K562 (cell line): ENCODE data around the gene LENEP. TPM values are rescaled to one million over a fixed set of nuclear protein-coding genes. Genes with fewer than 3 reads are reported as not detected.

ENCODE experiments used
- ATAC-seq: fragments of 200-7000 bp; cut with Tn5 transposase; 3 replicates; pipeline ENCODE4 v1.9.1; 2020; ENCODE audit warnings: moderate library complexity
- BruUV-seq: library from RNA; stranded (reverse); fragments of 400-500 nt; replicated peaks from 2 replicates; lab custom pipeline; 2021; lab: Mats Ljungman, UMichigan
- CTCF ChIA-PET: fragments of 300-600 bp; formaldehyde crosslinking; extraction: SDS; loops from one replicate; lab custom pipeline; 2021; ENCODE audit warnings: low intra/inter-chr PET ratio; lab: Yijun Ruan, JAX
- POLR2A ChIA-PET: fragments of 300-600, 350-650 bp; sonication (Branson Sonifier 250); formaldehyde crosslinking; extraction: SDS; loops from one replicate; lab custom pipeline; 2021; ENCODE audit warnings: antibody characterized with exemption, inconsistent platforms; lab: Yijun Ruan, JAX
- DNase-seq, 4 experiments: peaks; one replicate each; pipeline versions ENCODE4 v3.0.0 to v3.0.0-alpha.2; 2011 to 2018; ENCODE audit warnings: low spot score in 3 of 4, mixed read lengths in 3 of 4; ENCODE audit errors: extremely low read depth in 1 of 4
- FAIRE-seq: peaks from 2 replicates; lab custom pipeline; 2011; peaks lifted over from hg19 to GRCh38; lab: Jason Lieb, UNC
- H2AFZ ChIP-seq: 2 replicates; pipeline ENCODE4 v1.6.0; 2011; ENCODE audit warnings: low read depth, low read length, control low read depth, inconsistent platforms
- H3K27ac ChIP-seq: fragments of 200-600 bp; 3 replicates; pipeline ENCODE4 v1.8.0; 2011; ENCODE audit warnings: low read depth, mild to moderate bottlenecking, control low read depth, inconsistent platforms, low read length, moderate library complexity, mixed read lengths; ENCODE audit errors: extremely low read depth
- H3K27me3 ChIP-seq, 2 experiments: fragments of 300-600 bp in 1 of 2; 2 replicates in 1 of 2; 3 replicates in 1 of 2; pipeline versions ENCODE4 v1.6.0 to v1.8.0; 2011; ENCODE audit warnings: inconsistent platforms in 2 of 2, low read length in 2 of 2, mild to moderate bottlenecking in 1 of 2, mixed read lengths in 1 of 2, moderate library complexity in 1 of 2; ENCODE audit not compliant: control insufficient read depth in 2 of 2, insufficient read depth in 2 of 2
- H3K36me3 ChIP-seq: fragments of 300-600 bp; 3 replicates; pipeline ENCODE4 v1.8.0; 2011; ENCODE audit warnings: mild to moderate bottlenecking, low read length, inconsistent platforms; ENCODE audit not compliant: control insufficient read depth, insufficient read depth
- H3K4me1 ChIP-seq, 2 experiments: fragments of 200-600 bp in 1 of 2; replicated peaks in 1 of 2; 2 replicates in 1 of 2; 3 replicates in 1 of 2; pipeline versions ENCODE4 v1.5.1 to v1.8.0; 2011; ENCODE audit warnings: inconsistent platforms in 2 of 2, low read length in 2 of 2, mild to moderate bottlenecking in 1 of 2, mixed read lengths in 1 of 2, moderate library complexity in 1 of 2; ENCODE audit not compliant: control insufficient read depth in 2 of 2, insufficient read depth in 2 of 2
- H3K4me2 ChIP-seq: 2 replicates; pipeline ENCODE4 v1.6.1; 2011; ENCODE audit warnings: low read length, control low read depth, inconsistent platforms, mixed read lengths; ENCODE audit not compliant: insufficient read depth
- H3K4me3 ChIP-seq: fragments of 200-600 bp; sonication (generic), shearing (Covaris generic); 2 replicates; pipeline ENCODE4 v1.5.1; 2016; ENCODE audit warnings: control low read depth, inconsistent platforms
- H3K79me2 ChIP-seq: fragments of 200-600 bp; 3 replicates; pipeline ENCODE4 v1.8.0; 2011; ENCODE audit warnings: low read length, inconsistent platforms; ENCODE audit not compliant: control insufficient read depth, insufficient read depth
- H3K9ac ChIP-seq, 2 experiments: 2 replicates each; pipeline versions ENCODE4 v1.6.0 to v1.6.1; 2011; ENCODE audit warnings: low read depth in 2 of 2, low read length in 2 of 2, control low read depth in 1 of 2, inconsistent platforms in 1 of 2, mild to moderate bottlenecking in 1 of 2, mixed read lengths in 1 of 2; ENCODE audit not compliant: insufficient read depth in 1 of 2
- H3K9me1 ChIP-seq: one replicate; pipeline ENCODE4 v1.6.0; 2011; ENCODE audit warnings: inconsistent platforms, mild to moderate bottlenecking, low read length, moderate library complexity; ENCODE audit not compliant: control insufficient read depth, insufficient read depth
- H3K9me3 ChIP-seq: replicated peaks from 2 replicates; pipeline ENCODE4 v1.5.1; 2011; ENCODE audit warnings: low read depth, low read length, inconsistent platforms; ENCODE audit not compliant: control insufficient read depth, insufficient read depth
- H4K20me1 ChIP-seq: replicated peaks from 2 replicates; pipeline ENCODE4 v1.6.1; 2011; ENCODE audit warnings: low read length, inconsistent platforms, mixed read lengths; ENCODE audit not compliant: control insufficient read depth, insufficient read depth
- CAMTA2 ChIP-seq: fragments of 250-450 bp; sonication (Bioruptor Pico); conservative IDR thresholded peaks from 2 replicates; pipeline ENCODE4 v1.5.1; 2022
- CREBBP ChIP-seq: IDR thresholded peaks from one replicate; pipeline ENCODE4 v1.6.1; 2012; ENCODE audit warnings: low read depth, mild to moderate bottlenecking, control low read depth, inconsistent platforms, low read length
- CSDE1 ChIP-seq, 2 experiments: fragments of 450-650 bp; IDR thresholded peaks; 2 replicates each; pipeline ENCODE4 v1.6.1; 2016; ENCODE audit warnings: mild to moderate bottlenecking in 1 of 2
- CTBP1 ChIP-seq: fragments of 450-650 bp; IDR thresholded peaks from 2 replicates; pipeline ENCODE4 v1.6.1; 2016; ENCODE audit warnings: borderline replicate concordance
- ESRRA ChIP-seq: fragments of 450-650 bp; IDR thresholded peaks from 2 replicates; pipeline ENCODE4 v1.6.1; 2014; ENCODE audit warnings: low read depth, mild to moderate bottlenecking, moderate library complexity, borderline replicate concordance
- KLF16 ChIP-seq: IDR thresholded peaks from 2 replicates; pipeline ENCODE4 v1.6.1; 2016; ENCODE audit warnings: antibody characterized with exemption
- NCOA6 ChIP-seq: fragments of 450-650 bp; IDR thresholded peaks from 2 replicates; pipeline ENCODE4 v1.6.1; 2017; ENCODE audit warnings: mild to moderate bottlenecking
- POLR3A ChIP-seq: IDR thresholded peaks from 2 replicates; pipeline ENCODE4 v1.6.1; 2011; ENCODE audit warnings: borderline replicate concordance, mild to moderate bottlenecking, moderate library complexity; ENCODE audit not compliant: insufficient read length, insufficient read depth; ENCODE audit errors: extremely low read depth
- SMC3 ChIP-seq: conservative IDR thresholded peaks from 2 replicates; pipeline ENCODE4 v1.6.1; 2011; ENCODE audit warnings: low read depth, low read length, improper control_type of control experiment; ENCODE audit not compliant: insufficient read depth
- STAG1 ChIP-seq: sonication (generic); formaldehyde crosslinking; IDR thresholded peaks from 2 replicates; pipeline ENCODE4 v1.5.0; 2020; ENCODE audit warnings: missing genetic modification reagents, borderline replicate concordance
- TAF15 ChIP-seq: fragments of 200-400 bp; formaldehyde crosslinking; IDR thresholded peaks from 2 replicates; pipeline ENCODE4 v1.6.1; 2017; ENCODE audit warnings: mild to moderate bottlenecking, low read depth, low read length, moderate library complexity
- THRAP3 ChIP-seq: fragments of 450-650 bp; IDR thresholded peaks from 2 replicates; pipeline ENCODE4 v1.6.1; 2016; ENCODE audit warnings: mild to moderate bottlenecking, inconsistent platforms, borderline replicate concordance
- ZBTB7A ChIP-seq: IDR thresholded peaks from 2 replicates; pipeline ENCODE4 v1.6.1; 2011; ENCODE audit warnings: low read depth, mild to moderate bottlenecking, low read length, moderate library complexity, borderline replicate concordance; ENCODE audit not compliant: control insufficient read depth
- ZNF707 ChIP-seq: fragments of 250-450 bp; sonication (Bioruptor Pico); conservative IDR thresholded peaks from 2 replicates; pipeline ENCODE4 v1.8.0; 2022; ENCODE audit warnings: inconsistent platforms, mild to moderate bottlenecking, moderate library complexity
- WGBS: fragments of 100-300 bp; shearing (Covaris generic); methylation state at CpG from one replicate; pipeline ENCODE4 v1.1.6; 2016; ENCODE audit warnings: low coverage, mixed read lengths; ENCODE audit not compliant: insufficient coverage; ENCODE audit errors: missing lambda C conversion rate; 5-methylcytosine and 5-hydroxymethylcytosine counted together
- in situ Hi-C: fragments of 300-500 bp; cut with MboI; formaldehyde crosslinking; loops from 4 replicates; pipeline ENCODE4 v1.15.0; 2018; ENCODE audit warnings: inconsistent platforms, mixed read lengths
- intact Hi-C: fragments of 100-400 bp; cut with micrococcal nuclease; formaldehyde crosslinking; loops from 2 replicates; pipeline ENCODE4 v1.14.2; 2022
- polyA plus RNA-seq, 8 experiments: library from polyadenylated mRNA; depleted of rRNA in 4 of 8; stranded (reverse) in 5 of 8; unstranded in 3 of 8; fragments of >200 nt; fragmentation: Nextera tagmentation in 2 of 8; fragmentation: Illumina TruSeq in 1 of 8; extraction: Ambion mirVana in 2 of 8; extraction: Trizol in 1 of 8; gene quantifications; 2 replicates each; pipeline versions ENCODE4 v1.2.1 to v1.2.3, GENCODE V29; 2011 to 2014; ENCODE audit warnings: inconsistent platforms in 1 of 8, missing spikeins in 1 of 8
- total RNA-seq, 7 experiments: library from RNA; depleted of rRNA in 6 of 7; stranded (reverse); fragments of >200 nt in 6 of 7; fragmentation: Illumina TruSeq in 2 of 7; extraction: Trizol in 2 of 7; gene quantifications; 2 replicates each; pipeline versions ENCODE4 v1.2.1 to v1.2.3, GENCODE V29; 2011 to 2021; ENCODE audit warnings: low replicate concordance in 1 of 7
- TF ChIP-seq, protein P1 (sequence below): sonication (generic); formaldehyde crosslinking; IDR thresholded peaks from 2 replicates; pipeline ENCODE4 v1.8.1; 2023; ENCODE audit warnings: mild to moderate bottlenecking, missing genetic modification reagents
- TF ChIP-seq, protein P2 (sequence below), 3 experiments: IDR thresholded peaks in 2 of 3; conservative IDR thresholded peaks in 1 of 3; 2 replicates each; pipeline ENCODE4 v1.5.1; 2011 to 2012; ENCODE audit warnings: low read length in 3 of 3, mild to moderate bottlenecking in 3 of 3, control low read depth in 2 of 3, improper control_type of control experiment in 1 of 3, inconsistent platforms in 1 of 3, low read depth in 1 of 3, mixed read lengths in 1 of 3, moderate library complexity in 1 of 3; ENCODE audit not compliant: insufficient read depth in 2 of 3
- TF ChIP-seq, protein P3 (sequence below): fragments of 450-650 bp; formaldehyde crosslinking; IDR thresholded peaks from 2 replicates; pipeline ENCODE4 v1.4.0; 2020; ENCODE audit warnings: mild to moderate bottlenecking, moderate library complexity

Gene LENEP
- total and polyA plus RNA-seq, 9 of the 15 experiments (the other 6 are each of a cell fraction or from before 2014, with no cell fraction given) = 0.23 to 0.87 (median 0.67) TPM; not detected in 5

DNA sequence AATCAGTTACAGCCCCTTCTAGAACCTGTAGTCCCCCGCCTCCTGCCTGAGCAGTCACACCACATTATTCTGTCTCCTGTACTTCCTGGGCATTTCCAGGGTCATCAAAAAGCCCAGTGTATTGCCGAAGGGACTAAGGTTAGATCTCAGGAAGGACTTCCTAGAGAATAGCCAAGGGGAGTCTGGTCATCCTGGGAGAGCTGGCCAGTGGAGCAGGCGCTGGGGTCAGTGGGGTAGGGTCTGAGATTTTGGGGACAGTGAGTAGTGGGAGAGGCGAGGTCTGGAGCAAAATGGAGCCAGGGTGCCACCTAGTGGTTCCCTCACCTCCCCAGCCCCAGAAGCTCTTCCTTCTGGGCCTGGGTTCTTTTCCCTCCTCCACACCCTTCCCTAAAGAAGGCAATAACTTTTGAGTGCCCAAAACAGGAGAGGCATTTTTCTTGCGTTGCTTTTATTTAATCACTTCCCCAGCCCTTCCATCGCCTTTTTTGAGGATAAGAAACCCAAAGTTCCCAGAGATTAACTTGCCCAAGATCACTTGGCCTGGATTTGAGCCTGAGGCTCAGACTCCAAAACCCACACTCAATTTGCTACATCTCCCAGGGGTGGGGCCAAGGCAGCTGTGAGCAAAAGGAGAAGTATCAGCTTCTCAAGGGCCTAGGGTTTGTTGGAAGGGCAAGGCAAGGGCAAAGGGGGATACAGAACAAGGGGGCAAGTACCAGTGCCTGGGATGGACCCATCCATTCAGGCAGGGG, 49.6 kb upstream of the LENEP start:
- no TSS peak for BruUV-seq
- Histone ChIP-seq H3K9me1 (no peaks in the 10 kb centered on the region), H3K9ac (peak overlapping the region in 1 of 2 experiments; percentile 4; a peak in 2 of 4 replicates), H4K20me1 (0 out of 2 replicates have a peak, but pooled peaks cover 3% of the 10 kb centered on the region), H3K36me3 (no peaks in the 10 kb centered on the region), H3K27me3 (no peaks in the 10 kb centered on the region), H2AFZ (0 out of 2 replicates have a peak overlapping the region, but pooled peaks have one; percentile 34), H3K4me3 (no peak overlapping the region), H3K4me1 (peaks cover 28 to 60% of the 10 kb centered on the region in 2 experiments; a peak in 4 of 5 replicates), H3K9me3 (no peaks in the 10 kb centered on the region), H3K4me2 (no peak overlapping the region), H3K27ac (peak overlapping the region; percentile 44; the same call in 2 of the 3 replicates), H3K79me2 (no peaks in the 10 kb centered on the region)
- ATAC-seq (peak; percentile 85), DNase-seq (peak; percentile 54 to 72 (median 62)), FAIRE-seq (peak; percentile 81)
- in situ Hi-C loops = no loop called here
- ChIA-PET POLR2A (interaction anchor here (0.9 to 1.5 kb wide), 2 partner anchors 8 to 12 kb away, joined by 5 to 7 read pairs; partner anchors contain the start of gene PBXIP1), CTCF (interaction anchor here (0.5 to 1.4 kb wide), 6 partner anchors 38 to 463 kb away, joined by 3 to 4 read pairs (median 3); no protein-coding TSS in a partner anchor)
- intact Hi-C loops = no loop called here
- 22% methylated on average over 6 of the region's 6 CpGs for WGBS
- no peak for TF ChIP-seq CREBBP
- no peak for TF ChIP-seq CSDE1 (IDR thresholded peaks at IDR 0.05)
- no peak for TF ChIP-seq ZNF707 (CRISPR knock-in tag)
- no peak for TF ChIP-seq TAF15
- TF ChIP-seq CAMTA2 (CRISPR knock-in tag) = no peak
- no peak for TF ChIP-seq POLR3A
- TF ChIP-seq, protein P1, sequence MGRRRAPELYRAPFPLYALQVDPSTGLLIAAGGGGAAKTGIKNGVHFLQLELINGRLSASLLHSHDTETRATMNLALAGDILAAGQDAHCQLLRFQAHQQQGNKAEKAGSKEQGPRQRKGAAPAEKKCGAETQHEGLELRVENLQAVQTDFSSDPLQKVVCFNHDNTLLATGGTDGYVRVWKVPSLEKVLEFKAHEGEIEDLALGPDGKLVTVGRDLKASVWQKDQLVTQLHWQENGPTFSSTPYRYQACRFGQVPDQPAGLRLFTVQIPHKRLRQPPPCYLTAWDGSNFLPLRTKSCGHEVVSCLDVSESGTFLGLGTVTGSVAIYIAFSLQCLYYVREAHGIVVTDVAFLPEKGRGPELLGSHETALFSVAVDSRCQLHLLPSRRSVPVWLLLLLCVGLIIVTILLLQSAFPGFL = no peak
- TF ChIP-seq STAG1 = peak; percentile 50; the same call in 1 of the 2 replicates
- TF ChIP-seq ESRRA = peak; percentile 73
- peak; percentile 74 for TF ChIP-seq ZBTB7A
- peak; percentile 53; the same call in 1 of the 2 replicates for TF ChIP-seq CTBP1
- no peak for TF ChIP-seq THRAP3
- TF ChIP-seq, protein P2, sequence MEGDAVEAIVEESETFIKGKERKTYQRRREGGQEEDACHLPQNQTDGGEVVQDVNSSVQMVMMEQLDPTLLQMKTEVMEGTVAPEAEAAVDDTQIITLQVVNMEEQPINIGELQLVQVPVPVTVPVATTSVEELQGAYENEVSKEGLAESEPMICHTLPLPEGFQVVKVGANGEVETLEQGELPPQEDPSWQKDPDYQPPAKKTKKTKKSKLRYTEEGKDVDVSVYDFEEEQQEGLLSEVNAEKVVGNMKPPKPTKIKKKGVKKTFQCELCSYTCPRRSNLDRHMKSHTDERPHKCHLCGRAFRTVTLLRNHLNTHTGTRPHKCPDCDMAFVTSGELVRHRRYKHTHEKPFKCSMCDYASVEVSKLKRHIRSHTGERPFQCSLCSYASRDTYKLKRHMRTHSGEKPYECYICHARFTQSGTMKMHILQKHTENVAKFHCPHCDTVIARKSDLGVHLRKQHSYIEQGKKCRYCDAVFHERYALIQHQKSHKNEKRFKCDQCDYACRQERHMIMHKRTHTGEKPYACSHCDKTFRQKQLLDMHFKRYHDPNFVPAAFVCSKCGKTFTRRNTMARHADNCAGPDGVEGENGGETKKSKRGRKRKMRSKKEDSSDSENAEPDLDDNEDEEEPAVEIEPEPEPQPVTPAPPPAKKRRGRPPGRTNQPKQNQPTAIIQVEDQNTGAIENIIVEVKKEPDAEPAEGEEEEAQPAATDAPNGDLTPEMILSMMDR (IDR thresholded peaks at IDR 0.05 in 2 of 3, conservative IDR thresholded peaks at IDR 0.05 in 1 of 3; ENCODE audit: insufficient read depth in 2 of 3, low read depth in 1 of 3, low read length in 3 of 3) = peak; percentile 80 to 93 (median 86)
- 0 out of 2 replicates have a peak, but pooled peaks have one; percentile 32 for TF ChIP-seq KLF16
- peak; percentile 67 for TF ChIP-seq SMC3
- TF ChIP-seq, protein P3, sequence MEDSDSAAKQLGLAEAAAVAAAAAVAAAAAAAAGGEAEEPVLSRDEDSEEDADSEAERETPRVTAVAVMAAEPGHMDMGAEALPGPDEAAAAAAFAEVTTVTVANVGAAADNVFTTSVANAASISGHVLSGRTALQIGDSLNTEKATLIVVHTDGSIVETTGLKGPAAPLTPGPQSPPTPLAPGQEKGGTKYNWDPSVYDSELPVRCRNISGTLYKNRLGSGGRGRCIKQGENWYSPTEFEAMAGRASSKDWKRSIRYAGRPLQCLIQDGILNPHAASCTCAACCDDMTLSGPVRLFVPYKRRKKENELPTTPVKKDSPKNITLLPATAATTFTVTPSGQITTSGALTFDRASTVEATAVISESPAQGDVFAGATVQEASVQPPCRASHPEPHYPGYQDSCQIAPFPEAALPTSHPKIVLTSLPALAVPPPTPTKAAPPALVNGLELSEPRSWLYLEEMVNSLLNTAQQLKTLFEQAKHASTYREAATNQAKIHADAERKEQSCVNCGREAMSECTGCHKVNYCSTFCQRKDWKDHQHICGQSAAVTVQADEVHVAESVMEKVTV (CRISPR knock-in tag) = peak; percentile 69
- no peak for TF ChIP-seq NCOA6
